ENCODE measurements around the gene MICAL2.

Gene MICAL2

GRCh38 chr11:12247543-12248254, 137.3 kb downstream of the MICAL2 start:
- no peak for TF ChIP-seq CTCF (IDR thresholded peaks at IDR 0.05; ENCODE audit: low read depth, low read length)
- Histone ChIP-seq H3K36me3 (no peaks in the 10 kb centered on the region), H3K9me3 (ENCODE audit: severe bottlenecking) (no peaks in the 10 kb centered on the region), H3K4me3 (ENCODE audit: low read depth, low read length) (no peak overlapping the region), H3K27ac (no peak overlapping the region), H3K27me3 (ENCODE audit: insufficient read depth, low read depth, severe bottlenecking) (no peaks in the 10 kb centered on the region)
- no peak for DNase-seq

- Histone ChIP-seq H3K9me3 (ENCODE audit: severe bottlenecking) (no peaks in the 10 kb centered on the region), H3K36me3 (no peaks in the 10 kb centered on the region), H3K27me3 (ENCODE audit: insufficient read depth, low read depth, severe bottlenecking) (no peaks in the 10 kb centered on the region), H3K27ac (no peak overlapping the region), H3K4me3 (ENCODE audit: low read depth, low read length) (no peak overlapping the region)
- TF ChIP-seq CTCF (IDR thresholded peaks at IDR 0.05; ENCODE audit: low read depth, low read length) = no peak
- DNase-seq = no peak
These were observed 137.9 kb downstream of the MICAL2 start for GRCh38 chr11:12248330-12248729.

- no peak overlapping the region for H3K4me3 ChIP-seq (ENCODE audit: low read depth, low read length)
- no peak for DNase-seq
- H3K36me3 ChIP-seq = no peaks in the 10 kb centered on the region
- H3K9me3 ChIP-seq (ENCODE audit: severe bottlenecking) = no peaks in the 10 kb centered on the region
- H3K27me3 ChIP-seq (ENCODE audit: insufficient read depth, low read depth, severe bottlenecking) = no peaks in the 10 kb centered on the region
- no peak for TF ChIP-seq CTCF (IDR thresholded peaks at IDR 0.05; ENCODE audit: low read depth, low read length)
- H3K27ac ChIP-seq = no peak overlapping the region
These were observed 139.3 kb downstream of the MICAL2 start for GRCh38 chr11:12249590-12250260.

- H3K27ac ChIP-seq = peak overlapping the region; percentile 90
- H3K36me3 ChIP-seq = no peaks in the 10 kb centered on the region
- no peak for TF ChIP-seq CTCF (IDR thresholded peaks at IDR 0.05; ENCODE audit: low read depth, low read length)
- H3K27me3 ChIP-seq (ENCODE audit: insufficient read depth, low read depth, severe bottlenecking) = no peaks in the 10 kb centered on the region
- DNase-seq = peak; percentile 84
- no peaks in the 10 kb centered on the region for H3K9me3 ChIP-seq (ENCODE audit: severe bottlenecking)
- no peak overlapping the region for H3K4me3 ChIP-seq (ENCODE audit: low read depth, low read length)
These were observed 141.5 kb downstream of the MICAL2 start for GRCh38 chr11:12251666-12252560.

- Histone ChIP-seq H3K27ac (no peak overlapping the region), H3K27me3 (ENCODE audit: insufficient read depth, low read depth, severe bottlenecking) (no peaks in the 10 kb centered on the region), H3K9me3 (ENCODE audit: severe bottlenecking) (no peaks in the 10 kb centered on the region), H3K36me3 (no peaks in the 10 kb centered on the region), H3K4me3 (ENCODE audit: low read depth, low read length) (no peak overlapping the region)
- DNase-seq = no peak
- TF ChIP-seq CTCF (IDR thresholded peaks at IDR 0.05; ENCODE audit: low read depth, low read length) = no peak
These were observed 143.5 kb downstream of the MICAL2 start for GRCh38 chr11:12253843-12254281.

Data from WERI-Rb-1 (cell line).